ENCODE results near the gene NCAM1.

GRCh38 chr11:113163291-113164030 is 202.2 kb downstream of the NCAM1 start:
- TF ChIP-seq POLR2A (IDR thresholded peaks at IDR 0.05), result no peak
- no peak for TF ChIP-seq CTCF (IDR thresholded peaks at IDR 0.05)
- no peak for TF ChIP-seq POLR2AphosphoS5 (IDR thresholded peaks at IDR 0.05)

All from sigmoid colon (tissue), 4 donors.